Esophagus mucosa (tissue), 1 donor: Measurements from ENCODE around the gene SAMD1. TPM values are rescaled to one million over a fixed set of nuclear protein-coding genes. Genes with fewer than 3 reads are reported as not detected.

ENCODE experiments used
- ATAC-seq: fragments of 200-7000 bp; cut with Tn5 transposase; one replicate; pipeline ENCODE4 v1.9.1; 2020
- total RNA-seq: library from RNA; stranded (reverse); gene quantifications from one replicate; pipeline ENCODE4 v1.2.4, GENCODE V29; 2023
- donor health status: DM: yes; HTN: yes; CAD: no.

The SAMD1 gene
- 24.8 TPM for total RNA-seq

DNA sequence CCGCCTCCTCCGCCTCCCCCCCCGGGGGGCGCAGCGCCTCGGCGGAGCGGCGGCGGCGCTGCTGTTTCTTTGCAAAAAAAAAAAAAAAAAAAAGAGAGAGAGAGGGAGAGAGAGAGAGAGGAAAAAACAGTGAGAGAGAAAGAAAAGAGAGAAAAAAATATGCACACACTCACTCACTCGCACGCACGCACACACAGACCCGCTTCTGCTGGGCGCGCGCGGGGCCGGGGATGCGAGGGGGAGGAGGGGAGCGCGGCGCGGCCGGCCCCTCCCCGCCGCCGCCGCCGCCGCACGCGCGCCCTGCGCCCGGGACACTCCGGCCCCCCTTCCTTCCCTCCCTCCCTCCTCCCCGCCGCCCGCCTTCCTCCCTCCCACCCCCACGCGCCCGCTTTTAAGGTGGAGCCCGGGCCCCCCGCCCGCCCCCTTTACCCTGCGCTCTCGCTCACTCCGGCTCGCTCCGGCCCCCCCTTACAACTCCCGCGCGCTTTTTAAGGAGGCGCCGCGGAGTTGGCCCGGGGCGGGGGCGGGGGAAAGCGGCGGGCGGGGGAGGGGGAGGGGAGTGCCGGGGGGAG, at the start of gene SAMD1:
Gene SAMD1 (minus strand): TSS at position 243 of the 572 bp plus-strand sequence.
- ATAC-seq = no peak

DNA sequence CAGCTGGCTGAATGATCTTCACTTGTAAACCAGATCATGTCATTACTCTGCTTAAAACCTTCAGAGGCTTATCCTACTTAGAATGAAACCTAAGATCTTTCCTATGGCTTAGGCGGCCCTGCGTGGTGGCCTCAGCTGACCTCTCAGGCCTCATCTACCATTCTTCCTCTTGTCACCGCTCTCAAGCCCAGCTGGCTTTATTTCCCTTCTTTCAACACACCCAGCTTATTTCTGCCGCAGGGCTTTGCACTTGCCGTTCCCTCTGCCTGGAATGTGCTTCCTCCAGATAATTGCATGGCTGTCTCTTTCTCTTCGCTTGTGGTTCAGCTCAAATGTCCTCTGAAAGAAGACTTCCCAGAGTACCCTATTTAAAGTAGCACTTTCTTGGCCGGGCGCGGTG, 49.4 kb upstream of the SAMD1 start:
- no peak for ATAC-seq

- no peak for ATAC-seq
These were observed 48.2 kb upstream of the SAMD1 start for GRCh38 chr19:14138576-14139265.

GRCh38 chr19:14136509-14137281, 46.1 kb upstream of the SAMD1 start, which contains the start of gene ASF1B:
Gene ASF1B (minus strand): TSS chr19:14136589. CDS start chr19:14136456, 133 bp downstream.
- ATAC-seq = peak; percentile 94

DNA sequence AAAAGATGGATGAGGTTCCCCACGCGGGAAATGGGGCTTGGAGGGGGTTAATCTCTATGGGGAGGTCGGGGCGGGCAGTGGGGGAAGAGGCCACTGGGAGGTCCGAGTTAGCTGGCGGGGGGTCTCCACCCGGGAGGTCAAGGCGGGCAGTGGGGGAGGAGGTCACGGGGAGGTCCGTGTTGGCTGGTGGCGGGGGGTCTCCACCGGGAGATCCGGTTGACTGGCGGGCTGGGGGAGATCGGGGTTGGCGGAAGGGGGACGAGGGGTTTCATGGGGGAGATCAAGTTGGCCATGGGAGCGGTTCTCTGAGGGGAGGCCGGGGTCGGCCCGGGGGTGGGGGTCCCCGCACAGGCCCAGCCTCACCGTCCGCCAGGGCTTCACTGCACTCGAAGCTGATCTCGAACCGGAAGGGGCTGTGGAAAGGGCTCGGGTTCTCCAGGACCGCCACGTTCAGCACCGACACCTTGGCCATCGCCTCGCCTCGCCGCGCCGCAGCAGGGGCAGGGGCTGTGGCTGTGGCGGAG, 45.5 kb upstream of the SAMD1 start:
- no peak for ATAC-seq

DNA sequence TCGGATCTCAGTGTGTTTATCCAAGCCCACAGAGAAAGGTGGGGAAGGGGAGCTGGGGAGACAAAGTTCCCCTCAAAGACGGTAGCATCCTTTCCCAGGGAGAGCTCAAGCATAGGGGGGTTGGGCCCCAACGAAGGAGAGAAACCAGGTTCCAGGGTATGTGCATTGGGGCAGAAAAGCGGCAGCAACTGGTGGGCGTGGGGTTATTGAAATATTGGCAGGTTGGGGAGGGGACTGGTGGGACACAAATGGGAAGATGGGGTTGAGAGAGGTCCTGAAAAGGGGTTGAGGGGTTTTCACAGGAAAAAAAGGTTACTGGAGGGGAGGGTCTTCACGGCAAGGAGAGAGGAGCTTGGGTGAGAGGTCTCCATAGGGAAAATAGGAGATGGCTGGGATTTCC, 44.8 kb upstream of the SAMD1 start:
- no peak for ATAC-seq

GRCh38 chr19:14127929-14128509, 37.5 kb upstream of the SAMD1 start:
- no peak for ATAC-seq

DNA sequence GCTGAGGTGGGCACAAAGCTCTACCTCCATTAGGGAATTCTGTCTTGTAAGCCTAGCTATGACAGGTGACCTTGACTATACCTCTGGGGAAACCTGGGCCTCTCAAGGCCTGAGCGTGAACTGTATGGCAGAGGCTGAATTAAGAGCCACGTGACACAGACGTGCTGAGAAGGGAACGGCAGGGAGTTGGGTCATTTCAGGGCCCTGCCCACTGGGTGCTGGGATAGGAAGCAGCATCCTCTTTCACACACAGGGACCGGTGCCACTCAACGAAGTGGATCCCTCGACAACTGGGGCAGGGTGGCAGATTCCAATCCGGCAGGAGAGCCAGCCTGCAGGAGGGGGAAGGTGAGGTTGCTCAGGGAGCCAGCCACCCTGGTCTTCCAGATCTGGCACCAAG, 36.6 kb upstream of the SAMD1 start:
- peak; percentile 55 for ATAC-seq

GRCh38 chr19:14122924-14123323, 32.4 kb upstream of the SAMD1 start:
- no peak for ATAC-seq

GRCh38 chr19:14120497-14120780, 29.9 kb upstream of the SAMD1 start:
- no peak for ATAC-seq

GRCh38 chr19:14119644-14120496, 29.3 kb upstream of the SAMD1 start:
- ATAC-seq = no peak

- no peak for ATAC-seq
These were observed 28.6 kb upstream of the SAMD1 start for GRCh38 chr19:14119146-14119545.

GRCh38 chr19:14118165-14119051, 27.9 kb upstream of the SAMD1 start:
- peak; percentile 6 for ATAC-seq

- peak; percentile 95 for ATAC-seq
These were observed 27.2 kb upstream of the SAMD1 start, which contains the start of gene PRKACA for GRCh38 chr19:14117668-14118164. Gene PRKACA (minus strand): TSS chr19:14117762. CDS start chr19:14117547, 215 bp downstream.

DNA sequence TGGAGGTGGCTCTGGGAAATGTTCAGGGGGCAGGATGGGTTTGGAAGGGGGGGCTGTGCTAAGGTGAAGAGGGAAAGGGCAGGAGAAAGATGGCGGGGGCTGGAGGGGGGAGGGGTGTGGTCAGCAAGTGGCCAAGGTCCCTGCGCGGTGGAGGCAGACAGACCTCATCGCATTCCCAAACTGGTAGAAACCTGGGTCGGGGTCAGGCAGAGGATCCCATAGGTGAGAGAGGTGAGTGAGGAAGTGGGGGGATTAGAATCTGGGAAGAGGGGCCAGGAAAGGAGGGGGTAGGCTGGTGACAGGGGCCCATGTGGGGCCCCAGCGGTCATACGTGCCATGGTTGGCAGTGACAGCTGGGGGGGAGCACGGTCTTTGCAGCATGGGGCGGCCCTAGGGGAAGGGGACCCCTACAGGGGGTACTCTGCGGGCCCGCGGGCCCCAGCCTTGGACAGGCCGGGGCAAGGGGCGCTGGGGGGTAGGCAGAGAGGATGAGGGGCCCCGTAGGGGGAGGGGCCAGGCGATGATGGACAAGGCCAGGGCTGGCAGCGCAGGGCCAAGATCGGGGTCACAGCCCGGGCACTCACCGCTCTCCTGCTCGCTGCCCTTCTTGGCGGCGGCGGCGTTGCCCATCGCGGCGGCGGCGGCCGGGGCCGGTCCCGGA, 26.5 kb upstream of the SAMD1 start:
- no peak for ATAC-seq

DNA sequence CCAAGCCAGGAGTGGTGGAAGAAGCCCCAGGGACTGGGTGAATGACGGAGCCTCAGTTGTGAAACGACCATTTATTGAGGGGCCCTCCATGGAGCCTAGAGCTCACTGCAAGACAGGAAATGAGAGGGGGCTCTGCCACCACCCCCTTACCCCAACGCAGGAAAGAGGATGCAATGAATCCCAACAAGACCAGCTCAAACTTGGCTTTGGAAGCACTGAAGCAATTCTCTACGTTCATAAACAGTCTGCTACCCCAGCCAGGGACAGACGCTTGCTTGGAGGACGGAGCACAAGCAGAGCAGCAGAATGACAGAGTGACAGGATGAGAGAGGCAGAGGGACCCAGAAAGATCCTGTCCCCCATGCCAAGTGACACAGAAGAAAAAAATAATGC, 26.0 kb upstream of the SAMD1 start:
- no peak for ATAC-seq

- ATAC-seq = no peak
These were observed 25.2 kb upstream of the SAMD1 start for GRCh38 chr19:14115756-14116155.

DNA sequence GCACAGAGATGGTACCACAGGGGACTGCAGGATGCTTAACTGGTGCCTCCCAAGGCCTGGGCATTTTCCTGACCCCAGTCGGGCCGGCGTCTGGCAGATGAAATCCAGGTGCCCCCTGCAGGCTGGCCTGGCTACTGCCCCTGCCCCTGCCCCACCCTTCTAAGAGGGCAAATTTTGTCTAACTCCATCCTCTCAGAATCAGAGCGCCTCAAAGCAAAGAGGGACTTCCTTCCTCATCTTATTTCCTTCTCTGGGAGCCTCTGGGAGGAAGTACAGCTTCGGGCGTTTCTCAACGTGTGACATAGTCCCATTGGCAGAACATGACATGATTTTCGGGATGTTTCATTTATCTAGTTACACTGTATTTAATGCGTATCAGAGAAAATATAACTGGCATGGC, 24.3 kb upstream of the SAMD1 start:
- ATAC-seq = no peak

DNA sequence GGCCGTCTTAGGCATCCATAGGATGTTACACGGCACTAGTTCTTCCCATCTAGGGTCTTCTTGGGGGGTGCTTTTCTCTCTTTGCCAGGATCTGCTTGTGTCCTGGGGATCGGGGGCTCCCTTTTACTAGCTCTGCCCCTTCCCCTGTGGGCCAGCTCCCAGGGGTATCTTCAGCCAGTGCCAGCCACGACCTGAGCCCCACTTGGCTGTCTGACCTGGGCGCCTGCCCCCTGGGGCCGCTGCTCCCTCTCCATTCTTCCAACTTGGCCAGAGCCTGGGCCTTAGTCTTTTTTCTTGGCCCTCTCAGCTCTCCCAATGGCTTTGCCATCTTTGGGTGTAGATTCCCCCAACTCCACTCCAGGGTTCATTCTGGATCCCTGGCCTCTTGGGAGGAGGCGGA, 23.9 kb upstream of the SAMD1 start:
- ATAC-seq = no peak

GRCh38 chr19:14113762-14114414, 23.3 kb upstream of the SAMD1 start:
- ATAC-seq = no peak
